Measurements from ENCODE around the gene TVP23C. TPM values are rescaled to one million over a fixed set of nuclear protein-coding genes. Genes with fewer than 3 reads are reported as not detected.

TVP23C gene
- total and polyA plus RNA-seq, 9 of the 15 experiments (the other 6 are each of a cell fraction or from before 2014, with no cell fraction given): 5.7 to 16.8 (median 8.2) TPM

- TF ChIP-seq CGGBP1 (CRISPR knock-in tag; IDR thresholded peaks at IDR 0.05) (no peak), KDM1A (IDR thresholded peaks at IDR 0.05) (peak; percentile 69 to 82; a peak in 3 of 4 replicates), POLR2AphosphoS5 (IDR thresholded peaks at IDR 0.05; ENCODE audit: control insufficient read depth, insufficient read depth, low read depth, low read length) (peak; percentile 69), EP400 (IDR thresholded peaks at IDR 0.05) (peak; percentile 45), CREM (IDR thresholded peaks at IDR 0.05; ENCODE audit: low read depth) (peak; percentile 66), ZNF696 (CRISPR knock-in tag; conservative IDR thresholded peaks at IDR 0.05) (no peak), PHF20 (IDR thresholded peaks at IDR 0.05; ENCODE audit: partially characterized antibody) (no peak), MAFG (tag; conservative IDR thresholded peaks at IDR 0.05) (peak; percentile 41; the same call in 1 of the 2 replicates), NEUROD1 (IDR thresholded peaks at IDR 0.05; ENCODE audit: borderline replicate concordance, low read depth, low read length, partially characterized antibody) (peak; percentile 71), KLF16 (IDR thresholded peaks at IDR 0.05) (peak; percentile 46; the same call in 1 of the 2 replicates), ZNF75A (CRISPR knock-in tag; IDR thresholded peaks at IDR 0.05) (no peak), RAD21 (CRISPR knock-in tag; conservative IDR thresholded peaks at IDR 0.05 in 1 of 2, IDR thresholded peaks at IDR 0.05 in 1 of 2) (no peak), ZNF639 (CRISPR knock-in tag; conservative IDR thresholded peaks at IDR 0.05 in 1 of 2, IDR thresholded peaks at IDR 0.05 in 1 of 2) (0 out of 4 replicates have a peak, but pooled peaks of 1 of the 2 experiments have one; percentile 22)
- TF ChIP-seq, protein P1, sequence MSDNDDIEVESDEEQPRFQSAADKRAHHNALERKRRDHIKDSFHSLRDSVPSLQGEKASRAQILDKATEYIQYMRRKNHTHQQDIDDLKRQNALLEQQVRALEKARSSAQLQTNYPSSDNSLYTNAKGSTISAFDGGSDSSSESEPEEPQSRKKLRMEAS (CRISPR knock-in tag; IDR thresholded peaks at IDR 0.05): peak; percentile 17; the same call in 1 of the 2 replicates
- TF ChIP-seq, protein P2, sequence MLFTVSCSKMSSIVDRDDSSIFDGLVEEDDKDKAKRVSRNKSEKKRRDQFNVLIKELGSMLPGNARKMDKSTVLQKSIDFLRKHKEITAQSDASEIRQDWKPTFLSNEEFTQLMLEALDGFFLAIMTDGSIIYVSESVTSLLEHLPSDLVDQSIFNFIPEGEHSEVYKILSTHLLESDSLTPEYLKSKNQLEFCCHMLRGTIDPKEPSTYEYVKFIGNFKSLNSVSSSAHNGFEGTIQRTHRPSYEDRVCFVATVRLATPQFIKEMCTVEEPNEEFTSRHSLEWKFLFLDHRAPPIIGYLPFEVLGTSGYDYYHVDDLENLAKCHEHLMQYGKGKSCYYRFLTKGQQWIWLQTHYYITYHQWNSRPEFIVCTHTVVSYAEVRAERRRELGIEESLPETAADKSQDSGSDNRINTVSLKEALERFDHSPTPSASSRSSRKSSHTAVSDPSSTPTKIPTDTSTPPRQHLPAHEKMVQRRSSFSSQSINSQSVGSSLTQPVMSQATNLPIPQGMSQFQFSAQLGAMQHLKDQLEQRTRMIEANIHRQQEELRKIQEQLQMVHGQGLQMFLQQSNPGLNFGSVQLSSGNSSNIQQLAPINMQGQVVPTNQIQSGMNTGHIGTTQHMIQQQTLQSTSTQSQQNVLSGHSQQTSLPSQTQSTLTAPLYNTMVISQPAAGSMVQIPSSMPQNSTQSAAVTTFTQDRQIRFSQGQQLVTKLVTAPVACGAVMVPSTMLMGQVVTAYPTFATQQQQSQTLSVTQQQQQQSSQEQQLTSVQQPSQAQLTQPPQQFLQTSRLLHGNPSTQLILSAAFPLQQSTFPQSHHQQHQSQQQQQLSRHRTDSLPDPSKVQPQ (CRISPR knock-in tag; IDR thresholded peaks at IDR 0.05; ENCODE audit: borderline replicate concordance): no peak
- TF ChIP-seq, protein P3, sequence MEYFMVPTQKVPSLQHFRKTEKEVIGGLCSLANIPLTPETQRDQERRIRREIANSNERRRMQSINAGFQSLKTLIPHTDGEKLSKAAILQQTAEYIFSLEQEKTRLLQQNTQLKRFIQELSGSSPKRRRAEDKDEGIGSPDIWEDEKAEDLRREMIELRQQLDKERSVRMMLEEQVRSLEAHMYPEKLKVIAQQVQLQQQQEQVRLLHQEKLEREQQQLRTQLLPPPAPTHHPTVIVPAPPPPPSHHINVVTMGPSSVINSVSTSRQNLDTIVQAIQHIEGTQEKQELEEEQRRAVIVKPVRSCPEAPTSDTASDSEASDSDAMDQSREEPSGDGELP (CRISPR knock-in tag; IDR thresholded peaks at IDR 0.05; ENCODE audit: borderline replicate concordance): peak; percentile 86; the same call in 1 of the 2 replicates
- TF ChIP-seq, protein P4, sequence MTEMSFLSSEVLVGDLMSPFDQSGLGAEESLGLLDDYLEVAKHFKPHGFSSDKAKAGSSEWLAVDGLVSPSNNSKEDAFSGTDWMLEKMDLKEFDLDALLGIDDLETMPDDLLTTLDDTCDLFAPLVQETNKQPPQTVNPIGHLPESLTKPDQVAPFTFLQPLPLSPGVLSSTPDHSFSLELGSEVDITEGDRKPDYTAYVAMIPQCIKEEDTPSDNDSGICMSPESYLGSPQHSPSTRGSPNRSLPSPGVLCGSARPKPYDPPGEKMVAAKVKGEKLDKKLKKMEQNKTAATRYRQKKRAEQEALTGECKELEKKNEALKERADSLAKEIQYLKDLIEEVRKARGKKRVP (CRISPR knock-in tag; IDR thresholded peaks at IDR 0.05): no peak
- TF ChIP-seq, protein P5, sequence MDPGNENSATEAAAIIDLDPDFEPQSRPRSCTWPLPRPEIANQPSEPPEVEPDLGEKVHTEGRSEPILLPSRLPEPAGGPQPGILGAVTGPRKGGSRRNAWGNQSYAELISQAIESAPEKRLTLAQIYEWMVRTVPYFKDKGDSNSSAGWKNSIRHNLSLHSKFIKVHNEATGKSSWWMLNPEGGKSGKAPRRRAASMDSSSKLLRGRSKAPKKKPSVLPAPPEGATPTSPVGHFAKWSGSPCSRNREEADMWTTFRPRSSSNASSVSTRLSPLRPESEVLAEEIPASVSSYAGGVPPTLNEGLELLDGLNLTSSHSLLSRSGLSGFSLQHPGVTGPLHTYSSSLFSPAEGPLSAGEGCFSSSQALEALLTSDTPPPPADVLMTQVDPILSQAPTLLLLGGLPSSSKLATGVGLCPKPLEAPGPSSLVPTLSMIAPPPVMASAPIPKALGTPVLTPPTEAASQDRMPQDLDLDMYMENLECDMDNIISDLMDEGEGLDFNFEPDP (CRISPR knock-in tag; IDR thresholded peaks at IDR 0.05): no peak
Measured at GRCh38 chr17:15490634-15491261, 72.5 kb downstream of the TVP23C start (continued).

Measured in K562 (cell line).